Astrocyte (in vitro differentiated cells and primary cell): ENCODE measurements around the gene CFAP298. TPM values are rescaled to one million over a fixed set of nuclear protein-coding genes. Genes with fewer than 3 reads are reported as not detected.

Experiments used
- DNase-seq: peaks from one replicate; pipeline ENCODE4 v3.0.0-alpha.2; 2010; ENCODE audit warnings: low read depth
- FAIRE-seq: peaks from 2 replicates; lab custom pipeline; 2011; peaks lifted over from hg19 to GRCh38; lab: Jason Lieb, UNC
- H2AFZ ChIP-seq: 2 replicates; pipeline ENCODE4 v1.6.0; 2012; ENCODE audit warnings: low read depth, low read length, inconsistent platforms
- H3K27ac ChIP-seq: 2 replicates; pipeline ENCODE4 v1.5.1; 2011; ENCODE audit warnings: low read depth, low read length, inconsistent platforms
- H3K27me3 ChIP-seq: 2 replicates; pipeline ENCODE4 v1.6.0; 2011; ENCODE audit warnings: low read length, inconsistent platforms; ENCODE audit not compliant: insufficient read depth
- H3K36me3 ChIP-seq: 2 replicates; pipeline ENCODE4 v1.5.1; 2011; ENCODE audit warnings: low read length, inconsistent platforms; ENCODE audit not compliant: insufficient read depth
- H3K4me1 ChIP-seq: 2 replicates; pipeline ENCODE4 v1.5.1; 2011; ENCODE audit warnings: low read length, inconsistent platforms; ENCODE audit not compliant: insufficient read depth
- H3K4me2 ChIP-seq: 2 replicates; pipeline ENCODE4 v1.6.0; 2012; ENCODE audit warnings: low read length, inconsistent platforms
- H3K4me3 ChIP-seq: 2 replicates; pipeline ENCODE4 v1.5.1; 2011; ENCODE audit warnings: low read depth, mild to moderate bottlenecking, low read length, inconsistent platforms; ENCODE audit not compliant: insufficient read depth
- H3K79me2 ChIP-seq: 2 replicates; pipeline ENCODE4 v1.6.0; 2012; ENCODE audit warnings: mild to moderate bottlenecking, low read length, inconsistent platforms; ENCODE audit not compliant: insufficient read depth
- H3K9ac ChIP-seq: 2 replicates; pipeline ENCODE4 v1.6.0; 2012; ENCODE audit warnings: mild to moderate bottlenecking, low read length, inconsistent platforms
- H3K9me3 ChIP-seq: 2 replicates; pipeline ENCODE4 v1.5.1; 2012; ENCODE audit warnings: low read depth, mild to moderate bottlenecking, low read length, inconsistent platforms; ENCODE audit not compliant: insufficient read depth
- H4K20me1 ChIP-seq: 2 replicates; pipeline ENCODE4 v1.6.0; 2012; ENCODE audit warnings: low read length, inconsistent platforms; ENCODE audit not compliant: insufficient read depth
- H3K27ac Mint-ChIP-seq: one replicate; pipeline ENCODE4 v1.8.0; 2021; ENCODE audit warnings: mild to moderate bottlenecking, mixed read lengths; ENCODE audit not compliant: unreplicated experiment
- H3K27me3 Mint-ChIP-seq: one replicate; pipeline ENCODE4 v1.8.0; 2021; ENCODE audit warnings: low read depth, mixed read lengths; ENCODE audit not compliant: unreplicated experiment
- H3K36me3 Mint-ChIP-seq: one replicate; pipeline ENCODE4 v1.8.0; 2021; ENCODE audit warnings: low read depth, mixed read lengths; ENCODE audit not compliant: unreplicated experiment
- H3K4me1 Mint-ChIP-seq: one replicate; pipeline ENCODE4 v1.8.0; 2021; ENCODE audit warnings: low read depth, mixed read lengths; ENCODE audit not compliant: unreplicated experiment
- H3K4me3 Mint-ChIP-seq: one replicate; pipeline ENCODE4 v1.8.0; 2021; ENCODE audit warnings: mild to moderate bottlenecking, moderate library complexity, mixed read lengths; ENCODE audit not compliant: unreplicated experiment
- H3K9me3 Mint-ChIP-seq: one replicate; pipeline ENCODE4 v1.8.0; 2021; ENCODE audit warnings: mild to moderate bottlenecking, mixed read lengths; ENCODE audit not compliant: unreplicated experiment
- EZH2 ChIP-seq: IDR thresholded peaks from 2 replicates; pipeline ENCODE4 v1.6.1; 2012; ENCODE audit warnings: mild to moderate bottlenecking, low read length, inconsistent platforms; ENCODE audit not compliant: insufficient read depth
- total RNA-seq: library from RNA; stranded (reverse); gene quantifications from 2 replicates; pipeline ENCODE4 v1.2.1, GENCODE V29; 2021
- TF ChIP-seq, protein P1 (sequence below): IDR thresholded peaks from 2 replicates; pipeline ENCODE4 v1.5.1; 2011; ENCODE audit warnings: low read depth, mild to moderate bottlenecking, inconsistent platforms, low read length, moderate library complexity; ENCODE audit not compliant: insufficient read depth

CFAP298 gene
- total RNA-seq, 1 donor from 2014 or later: 28.7 TPM

DNA sequence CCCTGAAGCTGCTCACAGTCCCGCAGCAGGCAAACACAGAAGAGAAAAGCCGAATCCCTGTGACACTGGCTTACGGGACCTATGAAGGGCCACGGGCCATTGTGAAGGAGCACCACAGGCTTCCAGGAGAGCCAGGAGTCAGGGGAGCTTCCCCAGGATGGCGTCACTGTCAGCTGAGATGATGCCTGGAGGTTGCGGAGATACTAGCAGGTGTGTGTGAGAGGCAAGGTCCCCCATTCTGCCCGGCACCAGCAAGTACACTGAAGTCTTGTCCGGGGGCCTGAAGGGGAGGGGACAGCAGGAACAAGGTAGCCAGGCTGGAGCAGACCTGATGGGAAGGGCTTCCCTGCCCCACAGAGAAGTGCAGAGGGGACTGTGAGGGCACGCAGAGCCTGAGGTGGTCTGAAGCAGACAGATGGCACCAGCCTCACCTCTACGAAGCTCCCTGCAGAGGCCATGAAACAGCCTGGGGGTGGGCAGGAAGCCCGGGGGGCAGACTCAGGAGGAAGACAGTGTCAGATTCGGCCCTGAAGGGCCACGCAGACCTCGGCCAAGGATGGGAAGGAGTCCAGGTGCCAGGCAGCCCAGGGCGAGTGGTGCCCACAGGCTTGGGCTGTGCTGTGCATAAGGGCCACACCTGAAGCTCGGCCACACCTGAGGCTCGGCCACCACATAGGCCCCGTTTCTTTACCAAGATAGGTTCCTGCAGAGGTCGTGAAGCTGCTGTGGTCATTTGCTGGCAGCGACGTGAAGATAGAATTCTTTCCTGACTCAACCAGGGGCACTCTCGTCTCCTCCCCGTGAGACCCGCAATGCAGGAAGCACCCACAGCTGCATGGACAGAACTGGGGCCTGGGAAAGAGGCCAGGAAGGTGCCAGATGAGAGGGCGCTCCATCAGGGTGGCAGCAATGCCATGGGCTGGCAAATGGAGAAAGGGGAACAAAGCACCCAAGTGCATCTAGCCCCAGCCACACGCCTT lies 36.9 kb downstream of the CFAP298 start:
- H3K9ac ChIP-seq: no peak overlapping the region
- H3K27me3 Mint-ChIP-seq: peaks cover 27% of the 10 kb centered on the region
- no peaks in the 10 kb centered on the region for H3K36me3 Mint-ChIP-seq
- no peak overlapping the region for H3K27ac ChIP-seq
- TF ChIP-seq, protein P1, sequence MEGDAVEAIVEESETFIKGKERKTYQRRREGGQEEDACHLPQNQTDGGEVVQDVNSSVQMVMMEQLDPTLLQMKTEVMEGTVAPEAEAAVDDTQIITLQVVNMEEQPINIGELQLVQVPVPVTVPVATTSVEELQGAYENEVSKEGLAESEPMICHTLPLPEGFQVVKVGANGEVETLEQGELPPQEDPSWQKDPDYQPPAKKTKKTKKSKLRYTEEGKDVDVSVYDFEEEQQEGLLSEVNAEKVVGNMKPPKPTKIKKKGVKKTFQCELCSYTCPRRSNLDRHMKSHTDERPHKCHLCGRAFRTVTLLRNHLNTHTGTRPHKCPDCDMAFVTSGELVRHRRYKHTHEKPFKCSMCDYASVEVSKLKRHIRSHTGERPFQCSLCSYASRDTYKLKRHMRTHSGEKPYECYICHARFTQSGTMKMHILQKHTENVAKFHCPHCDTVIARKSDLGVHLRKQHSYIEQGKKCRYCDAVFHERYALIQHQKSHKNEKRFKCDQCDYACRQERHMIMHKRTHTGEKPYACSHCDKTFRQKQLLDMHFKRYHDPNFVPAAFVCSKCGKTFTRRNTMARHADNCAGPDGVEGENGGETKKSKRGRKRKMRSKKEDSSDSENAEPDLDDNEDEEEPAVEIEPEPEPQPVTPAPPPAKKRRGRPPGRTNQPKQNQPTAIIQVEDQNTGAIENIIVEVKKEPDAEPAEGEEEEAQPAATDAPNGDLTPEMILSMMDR: no peak
- no peak for TF ChIP-seq EZH2
- H3K4me1 Mint-ChIP-seq: no peaks in the 10 kb centered on the region
- no peaks in the 10 kb centered on the region for H3K9me3 ChIP-seq
- no peaks in the 10 kb centered on the region for H4K20me1 ChIP-seq
- peaks cover 16% of the 10 kb centered on the region for H3K27me3 ChIP-seq
- FAIRE-seq (no peak), DNase-seq (no peak)
- H3K79me2 ChIP-seq: no peaks in the 10 kb centered on the region
- no peaks in the 10 kb centered on the region for H3K4me1 ChIP-seq
- H3K9me3 Mint-ChIP-seq: no peaks in the 10 kb centered on the region
- H3K36me3 ChIP-seq: no peaks in the 10 kb centered on the region
- no peak overlapping the region for H3K4me3 ChIP-seq
- no peak overlapping the region for H3K27ac Mint-ChIP-seq
- H3K4me2 ChIP-seq: no peak overlapping the region
- H2AFZ ChIP-seq: no peak overlapping the region
- no peak overlapping the region for H3K4me3 Mint-ChIP-seq

DNA sequence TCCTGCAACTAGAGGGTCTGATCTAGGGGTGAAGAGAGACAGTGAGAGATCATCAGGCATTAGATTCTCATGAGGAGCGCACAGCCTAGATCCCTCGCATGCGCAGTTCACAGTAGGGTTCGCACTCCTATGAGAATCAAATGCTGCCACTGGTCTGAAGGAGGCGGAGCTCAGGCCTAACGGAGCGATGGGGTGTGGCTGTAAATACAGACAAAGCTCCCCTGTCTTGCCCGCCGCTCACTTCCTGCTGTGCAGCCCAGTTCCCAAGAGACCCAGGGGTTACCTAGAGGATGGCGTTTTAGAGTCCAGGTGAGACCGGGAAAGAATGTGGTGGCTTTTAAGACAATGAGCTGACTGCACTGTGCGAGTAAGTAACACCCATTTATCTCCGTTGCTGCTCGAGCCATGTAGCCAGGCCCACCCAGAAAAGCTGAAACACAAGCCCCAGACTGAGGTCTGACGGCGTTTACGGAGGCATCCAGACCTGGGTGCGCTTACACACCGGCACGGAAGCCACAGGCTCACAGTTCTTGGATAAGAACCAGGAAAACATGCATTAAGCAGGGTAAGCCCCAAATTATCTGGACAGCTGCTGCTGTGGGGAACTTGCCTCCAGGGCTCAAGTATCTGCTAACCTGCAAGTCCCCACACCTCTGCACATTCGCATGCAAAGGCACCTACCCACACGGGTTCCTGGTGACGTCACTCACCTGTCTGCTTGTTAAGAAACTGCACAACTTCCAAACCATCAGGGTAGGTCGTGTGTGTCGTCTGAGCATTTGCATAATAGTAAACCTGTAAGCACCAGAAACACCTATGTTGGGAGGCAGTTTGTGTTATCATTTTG lies 39.4 kb downstream of the CFAP298 start:
- Mint-ChIP-seq H3K27ac (no peak overlapping the region), H3K4me1 (peaks cover 2% of the 10 kb centered on the region), H3K36me3 (no peaks in the 10 kb centered on the region), H3K4me3 (no peak overlapping the region), H3K27me3 (peaks cover 14% of the 10 kb centered on the region), H3K9me3 (no peaks in the 10 kb centered on the region)
- H2AFZ ChIP-seq: no peak overlapping the region
- no peak overlapping the region for H3K27ac ChIP-seq
- DNase-seq (no peak), FAIRE-seq (no peak)
- no peak overlapping the region for H3K9ac ChIP-seq
- no peaks in the 10 kb centered on the region for H3K27me3 ChIP-seq
- no peak overlapping the region for H3K4me2 ChIP-seq
- no peaks in the 10 kb centered on the region for H3K79me2 ChIP-seq
- no peaks in the 10 kb centered on the region for H4K20me1 ChIP-seq
- H3K9me3 ChIP-seq: no peaks in the 10 kb centered on the region
- no peaks in the 10 kb centered on the region for H3K36me3 ChIP-seq
- H3K4me1 ChIP-seq: peaks cover 5% of the 10 kb centered on the region
- TF ChIP-seq, protein P1: no peak
- TF ChIP-seq EZH2: no peak
- H3K4me3 ChIP-seq: no peak overlapping the region
